ENCODE data around the gene STIM2.

DNA sequence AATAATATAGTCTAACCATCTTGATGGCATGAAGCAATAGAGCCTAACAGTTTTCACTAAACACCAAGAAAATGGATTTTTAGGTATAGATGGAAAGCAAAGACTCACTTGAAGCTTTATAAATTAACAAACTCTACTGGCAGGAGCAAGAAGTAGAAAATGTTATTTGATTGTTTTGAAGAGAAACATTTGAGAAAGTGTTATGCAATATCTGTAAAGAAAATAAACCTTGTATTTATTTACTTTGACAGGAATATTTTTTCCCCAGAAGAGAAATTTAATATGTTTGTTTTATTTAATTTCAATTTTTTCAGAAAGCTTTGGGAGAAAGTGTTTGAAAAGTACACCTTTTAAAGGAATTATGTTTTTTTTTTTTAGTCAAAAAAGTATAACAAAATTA lies 139.0 kb downstream of the STIM2 start:
- TF ChIP-seq POLR2AphosphoS5 (IDR thresholded peaks at IDR 0.05; ENCODE audit: borderline replicate concordance, low read depth, low read length) (no peak), EZH2 (IDR thresholded peaks at IDR 0.05) (no peak), FOXP2 (optimal IDR thresholded peaks at IDR 0.05; ENCODE audit: control extremely low read depth, extremely low read length, insufficient read depth) (no peak)

Data from SK-N-MC (cell line).